Measurements from ENCODE around the gene RAB36. TPM values are rescaled to one million over a fixed set of nuclear protein-coding genes. Genes with fewer than 3 reads are reported as not detected.

The RAB36 gene
- total RNA-seq, 1 experiment from 2014 or later: 1.4 TPM

- Histone ChIP-seq H2BK5ac (ENCODE audit: insufficient read length, low read length) (no peak overlapping the region), H3K79me1 (ENCODE audit: insufficient read depth, low read depth, low read length, poor library complexity, severe bottlenecking) (peaks cover 2% of the 10 kb centered on the region), H2BK15ac (ENCODE audit: low read depth, low read length) (no peak overlapping the region), H2BK120ac (ENCODE audit: low read depth, low read length, poor library complexity, severe bottlenecking) (no peak overlapping the region), H3K14ac (ENCODE audit: insufficient read depth, low read length) (peak overlapping the region; percentile 79), H3K4ac (ENCODE audit: low read depth, low read length) (no peak overlapping the region), H3K9me3 (ENCODE audit: control insufficient read depth, low read depth, low read length) (peaks cover 6% of the 10 kb centered on the region), H3K9ac (ENCODE audit: extremely low read depth, insufficient read length, low read length) (peak overlapping the region; percentile 17), H3K4me2 (ENCODE audit: insufficient read depth, insufficient read length, low read length) (peak overlapping the region; percentile 90), H3K23ac (ENCODE audit: insufficient read length, low read depth, low read length) (no peak overlapping the region), H4K5ac (ENCODE audit: insufficient read length, low read depth, low read length) (no peak overlapping the region), H4K8ac (replicated peaks; ENCODE audit: insufficient read length, low read depth, low read length) (no peak overlapping the region), H3K79me2 (ENCODE audit: insufficient read depth, low read length) (peaks cover 44% of the 10 kb centered on the region; the same call in 1 of the 2 replicates), H2AFZ (ENCODE audit: low read length) (no peak overlapping the region), H3T11ph (ENCODE audit: low read length) (no peak overlapping the region), H3K23me2 (ENCODE audit: insufficient read length, low read depth, low read length, poor library complexity, severe bottlenecking) (peaks cover 21% of the 10 kb centered on the region), H2BK20ac (ENCODE audit: low read depth, low read length, poor library complexity, severe bottlenecking) (no peak overlapping the region), H3K27me3 (ENCODE audit: insufficient read depth, low read length) (no peaks in the 10 kb centered on the region; the same call in 1 of the 2 replicates), H4K20me1 (ENCODE audit: control insufficient read depth, insufficient read depth, insufficient read length) (peaks cover 6% of the 10 kb centered on the region), H3K18ac (ENCODE audit: insufficient read length, low read depth, low read length) (peak overlapping the region; percentile 28), H3K56ac (ENCODE audit: insufficient read length, low read depth, low read length) (no peak overlapping the region), H3K27ac (ENCODE audit: insufficient read length, low read depth, low read length) (no peak overlapping the region), H3K4me1 (ENCODE audit: insufficient read depth, low read length) (peaks cover 4% of the 10 kb centered on the region; the same call in 1 of the 2 replicates), H2AK5ac (ENCODE audit: insufficient read length, low read length) (no peak overlapping the region), H4K91ac (ENCODE audit: insufficient read length, low read depth, low read length) (no peak overlapping the region), H2BK12ac (ENCODE audit: insufficient read length, low read depth, low read length) (no peak overlapping the region)
- Mint-ChIP-seq H3K36me3 (ENCODE audit: insufficient read depth in 1 of 3, low read depth in 3 of 3) (peaks cover 25 to 38% (median 31%) of the 10 kb centered on the region in 3 experiments), H3K27ac (peak overlapping the region in 2 of 3 experiments; percentile 73 to 89; a peak in 2 of 7 replicates), H3K27me3 (ENCODE audit: low read depth) (peaks cover 15% of the 10 kb centered on the region), H3K4me1 (peaks cover 50 to 63% of the 10 kb centered on the region in 2 experiments), H3K9me3 (peaks cover 5 to 6% of the 10 kb centered on the region in 2 experiments), H3K4me3 (peak overlapping the region; percentile 73 to 86)
- TF ChIP-seq CTCF (conservative IDR thresholded peaks at IDR 0.05): no peak
- no peak for DNase-seq
- WGBS (ENCODE audit: extremely low coverage, insufficient read length, low lambda C conversion rate): no CpG with 5 or more reads among the region's 43 CpGs
Measured at GRCh38 chr22:23181721-23182308, 36.5 kb downstream of the RAB36 start.
